WERI-Rb-1 (cell line): ENCODE results near the gene PIF1.
A peak's percentile ranks its signal among the peaks of the same experiment; 100 is the strongest.

ENCODE experiments used
- DNase-seq: peaks from one replicate; pipeline ENCODE4 v3.0.0-alpha.2; 2020
- H3K27ac ChIP-seq: fragments of 250-450 bp; sonication (Bioruptor Pico); 2 replicates; pipeline ENCODE4 v1.5.1; 2020; ENCODE audit warnings: mild to moderate bottlenecking, moderate library complexity
- H3K27me3 ChIP-seq: fragments of 250-450 bp; sonication (Bioruptor Pico); 2 replicates; pipeline ENCODE4 v1.5.1; 2021; ENCODE audit warnings: mild to moderate bottlenecking, low read depth, moderate library complexity; ENCODE audit not compliant: insufficient read depth, severe bottlenecking
- H3K36me3 ChIP-seq: fragments of 250-450 bp; sonication (Bioruptor Pico); 2 replicates; pipeline ENCODE4 v1.5.1; 2020; ENCODE audit warnings: mild to moderate bottlenecking, moderate library complexity
- H3K4me3 ChIP-seq: 2 replicates; pipeline ENCODE4 v1.5.1; 2011; ENCODE audit warnings: low read depth, mild to moderate bottlenecking, control low read depth, low read length
- H3K9me3 ChIP-seq: fragments of 250-450 bp; sonication (Bioruptor Pico); 2 replicates; pipeline ENCODE4 v1.5.1; 2021; ENCODE audit warnings: mild to moderate bottlenecking, moderate library complexity; ENCODE audit not compliant: severe bottlenecking
- TF ChIP-seq, protein P1 (sequence below): IDR thresholded peaks from 2 replicates; pipeline ENCODE4 v1.5.1; 2011; ENCODE audit warnings: low read depth, mild to moderate bottlenecking, control low read depth, inconsistent platforms, low read length

The PIF1 gene

GRCh38 chr15:64792282-64792681 is 33.2 kb downstream of the PIF1 start:
- no peak overlapping the region for H3K27ac ChIP-seq
- no peaks in the 10 kb centered on the region for H3K27me3 ChIP-seq
- TF ChIP-seq, protein P1, sequence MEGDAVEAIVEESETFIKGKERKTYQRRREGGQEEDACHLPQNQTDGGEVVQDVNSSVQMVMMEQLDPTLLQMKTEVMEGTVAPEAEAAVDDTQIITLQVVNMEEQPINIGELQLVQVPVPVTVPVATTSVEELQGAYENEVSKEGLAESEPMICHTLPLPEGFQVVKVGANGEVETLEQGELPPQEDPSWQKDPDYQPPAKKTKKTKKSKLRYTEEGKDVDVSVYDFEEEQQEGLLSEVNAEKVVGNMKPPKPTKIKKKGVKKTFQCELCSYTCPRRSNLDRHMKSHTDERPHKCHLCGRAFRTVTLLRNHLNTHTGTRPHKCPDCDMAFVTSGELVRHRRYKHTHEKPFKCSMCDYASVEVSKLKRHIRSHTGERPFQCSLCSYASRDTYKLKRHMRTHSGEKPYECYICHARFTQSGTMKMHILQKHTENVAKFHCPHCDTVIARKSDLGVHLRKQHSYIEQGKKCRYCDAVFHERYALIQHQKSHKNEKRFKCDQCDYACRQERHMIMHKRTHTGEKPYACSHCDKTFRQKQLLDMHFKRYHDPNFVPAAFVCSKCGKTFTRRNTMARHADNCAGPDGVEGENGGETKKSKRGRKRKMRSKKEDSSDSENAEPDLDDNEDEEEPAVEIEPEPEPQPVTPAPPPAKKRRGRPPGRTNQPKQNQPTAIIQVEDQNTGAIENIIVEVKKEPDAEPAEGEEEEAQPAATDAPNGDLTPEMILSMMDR, result no peak
- no peak overlapping the region for H3K4me3 ChIP-seq
- H3K36me3 ChIP-seq, result no peaks in the 10 kb centered on the region
- no peak for DNase-seq
- H3K9me3 ChIP-seq, result no peaks in the 10 kb centered on the region

- TF ChIP-seq, protein P1, result no peak
- Histone ChIP-seq H3K27ac (no peak overlapping the region), H3K9me3 (no peaks in the 10 kb centered on the region), H3K4me3 (no peak overlapping the region), H3K27me3 (no peaks in the 10 kb centered on the region), H3K36me3 (no peaks in the 10 kb centered on the region)
- DNase-seq, result no peak
These were observed 34.0 kb downstream of the PIF1 start for GRCh38 chr15:64791401-64791800.

DNA sequence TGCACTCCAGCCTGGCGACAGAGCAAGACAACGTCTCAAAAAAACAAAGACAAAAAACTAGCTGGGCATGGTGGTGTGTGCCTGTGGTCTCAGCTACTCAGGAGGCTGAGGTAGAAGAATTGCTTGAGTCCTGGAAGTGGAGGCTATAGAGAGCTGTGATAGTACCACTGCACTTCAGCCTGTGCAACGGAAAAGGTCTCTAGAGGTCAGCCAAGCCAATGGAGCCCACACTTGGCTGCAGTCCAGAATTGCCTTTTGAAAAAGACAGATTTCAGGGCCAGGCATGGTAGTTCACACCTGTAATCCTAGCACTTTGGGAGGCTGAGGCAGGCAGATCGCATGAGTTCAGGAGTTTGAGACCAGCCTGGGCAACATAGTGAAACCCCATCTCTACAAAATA is 41.7 kb downstream of the PIF1 start:
- H3K27me3 ChIP-seq, result no peaks in the 10 kb centered on the region
- H3K9me3 ChIP-seq, result no peaks in the 10 kb centered on the region
- no peaks in the 10 kb centered on the region for H3K36me3 ChIP-seq
- no peak overlapping the region for H3K4me3 ChIP-seq
- DNase-seq, result no peak
- H3K27ac ChIP-seq, result no peak overlapping the region
- TF ChIP-seq, protein P1, result no peak

- Histone ChIP-seq H3K27ac (no peak overlapping the region), H3K9me3 (no peaks in the 10 kb centered on the region), H3K4me3 (no peak overlapping the region), H3K36me3 (no peaks in the 10 kb centered on the region), H3K27me3 (no peaks in the 10 kb centered on the region)
- DNase-seq, result no peak
- TF ChIP-seq, protein P1, result no peak
These were observed 42.7 kb downstream of the PIF1 start for GRCh38 chr15:64782751-64783150.

DNA sequence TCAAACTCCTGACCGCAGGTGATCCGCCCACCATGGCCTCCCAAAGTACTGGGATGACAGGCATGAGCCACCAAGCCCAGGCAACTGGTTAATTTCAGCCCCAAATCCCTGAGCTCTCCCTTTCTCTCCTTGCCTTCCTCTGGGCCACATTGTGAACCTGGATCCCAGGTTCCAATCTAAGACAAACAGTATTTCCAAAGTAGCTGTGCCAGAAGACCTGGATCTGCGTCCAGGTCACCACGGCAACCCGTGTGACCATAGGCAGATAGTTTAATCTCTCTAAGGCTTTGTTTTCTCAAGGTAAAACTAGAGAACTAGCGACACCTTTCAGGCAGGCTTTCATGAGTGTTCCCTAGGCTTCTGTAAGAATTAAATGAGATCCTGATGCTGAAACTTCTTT is 44.1 kb downstream of the PIF1 start:
- Histone ChIP-seq H3K4me3 (no peak overlapping the region), H3K27me3 (no peaks in the 10 kb centered on the region), H3K27ac (no peak overlapping the region), H3K9me3 (no peaks in the 10 kb centered on the region), H3K36me3 (no peaks in the 10 kb centered on the region)
- TF ChIP-seq, protein P1, result no peak
- DNase-seq, result no peak

DNA sequence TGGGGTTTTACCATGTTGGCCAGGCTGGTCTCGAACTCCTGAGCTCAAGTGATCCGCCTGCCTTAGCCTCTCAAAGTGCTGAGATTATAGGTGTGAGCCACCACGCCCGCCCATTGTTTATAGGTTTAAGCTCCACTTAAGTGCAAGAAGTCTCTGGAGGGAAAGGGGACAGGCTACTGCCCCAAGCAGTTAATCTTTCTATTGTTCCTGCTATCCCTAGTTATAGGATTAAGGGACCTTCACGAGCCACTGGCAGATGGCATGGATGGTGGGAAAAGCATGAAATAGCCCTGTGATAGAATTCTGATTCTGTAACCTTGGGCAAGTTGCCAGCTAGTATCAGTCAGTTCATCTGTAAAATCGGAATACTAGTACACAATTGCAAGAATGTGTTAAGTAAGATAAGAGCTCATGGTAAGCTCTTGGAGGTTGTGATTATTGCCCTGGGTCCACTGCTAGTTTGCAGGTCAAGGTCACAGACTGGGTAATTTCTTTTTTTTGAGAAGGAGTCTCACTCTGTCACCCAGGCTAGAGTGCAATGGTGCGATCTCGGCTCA is 44.8 kb downstream of the PIF1 start:
- peak; percentile 74 for DNase-seq
- no peak overlapping the region for H3K27ac ChIP-seq
- no peaks in the 10 kb centered on the region for H3K36me3 ChIP-seq
- H3K4me3 ChIP-seq, result no peak overlapping the region
- H3K9me3 ChIP-seq, result no peaks in the 10 kb centered on the region
- TF ChIP-seq, protein P1, result no peak
- no peaks in the 10 kb centered on the region for H3K27me3 ChIP-seq
